D721Med (cell line): Measurements from ENCODE around the gene GYG1.

Experiments
- DNase-seq: peaks from one replicate; pipeline ENCODE4 v3.0.0; 2011; ENCODE audit warnings: low spot score; ENCODE audit not compliant: insufficient read length
- FAIRE-seq: peaks from 2 replicates; lab custom pipeline; 2011; peaks lifted over from hg19 to GRCh38; lab: Jason Lieb, UNC
- TF ChIP-seq, protein P1 (sequence below): IDR thresholded peaks from 2 replicates; pipeline ENCODE4 v1.5.1; 2012; ENCODE audit warnings: mild to moderate bottlenecking, control low read depth; ENCODE audit not compliant: insufficient read depth; ENCODE audit errors: missing control alignments

The GYG1 gene

DNA sequence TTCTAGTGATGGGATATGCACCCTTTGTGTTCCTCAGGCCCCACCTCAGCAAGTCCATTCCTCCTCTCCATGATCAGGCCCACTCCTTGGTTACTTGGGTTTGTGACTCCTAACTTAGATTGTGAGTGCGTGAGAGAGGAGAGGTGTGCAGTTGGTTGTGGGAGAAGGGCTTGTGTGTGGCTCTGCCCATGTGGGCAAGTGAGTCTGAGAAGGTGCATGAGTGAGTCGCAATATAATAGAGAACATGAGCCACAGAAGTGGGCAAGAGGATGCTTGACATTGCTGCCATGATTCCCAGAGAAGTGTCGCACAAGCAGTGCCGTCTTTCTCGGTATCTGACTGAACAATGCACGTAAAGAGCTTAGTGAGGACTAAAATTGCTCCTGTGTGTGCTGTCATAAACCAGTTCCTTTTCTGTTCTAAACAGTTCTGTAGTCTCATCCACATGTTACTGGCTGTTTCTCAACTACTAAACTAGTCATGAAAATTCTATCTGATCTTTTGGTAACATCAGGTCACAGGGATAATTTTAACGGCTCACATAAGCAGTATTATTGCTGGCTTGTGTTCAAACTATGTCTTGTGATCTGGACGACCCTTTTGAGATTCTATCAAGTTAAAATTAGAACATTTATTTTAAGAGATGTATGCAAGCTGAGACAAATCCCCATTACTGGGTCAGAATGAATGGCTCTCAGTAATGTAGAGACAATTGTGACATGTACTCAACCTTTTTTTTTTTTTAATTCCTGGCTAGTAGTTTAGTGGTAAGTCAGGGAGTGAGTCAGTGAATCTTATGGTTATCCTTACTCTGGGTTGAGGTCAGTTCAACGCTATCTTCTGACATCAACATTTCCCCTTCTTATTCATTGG, 25.6 kb downstream of the GYG1 start:
- TF ChIP-seq, protein P1, sequence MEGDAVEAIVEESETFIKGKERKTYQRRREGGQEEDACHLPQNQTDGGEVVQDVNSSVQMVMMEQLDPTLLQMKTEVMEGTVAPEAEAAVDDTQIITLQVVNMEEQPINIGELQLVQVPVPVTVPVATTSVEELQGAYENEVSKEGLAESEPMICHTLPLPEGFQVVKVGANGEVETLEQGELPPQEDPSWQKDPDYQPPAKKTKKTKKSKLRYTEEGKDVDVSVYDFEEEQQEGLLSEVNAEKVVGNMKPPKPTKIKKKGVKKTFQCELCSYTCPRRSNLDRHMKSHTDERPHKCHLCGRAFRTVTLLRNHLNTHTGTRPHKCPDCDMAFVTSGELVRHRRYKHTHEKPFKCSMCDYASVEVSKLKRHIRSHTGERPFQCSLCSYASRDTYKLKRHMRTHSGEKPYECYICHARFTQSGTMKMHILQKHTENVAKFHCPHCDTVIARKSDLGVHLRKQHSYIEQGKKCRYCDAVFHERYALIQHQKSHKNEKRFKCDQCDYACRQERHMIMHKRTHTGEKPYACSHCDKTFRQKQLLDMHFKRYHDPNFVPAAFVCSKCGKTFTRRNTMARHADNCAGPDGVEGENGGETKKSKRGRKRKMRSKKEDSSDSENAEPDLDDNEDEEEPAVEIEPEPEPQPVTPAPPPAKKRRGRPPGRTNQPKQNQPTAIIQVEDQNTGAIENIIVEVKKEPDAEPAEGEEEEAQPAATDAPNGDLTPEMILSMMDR = no peak
- DNase-seq (no peak), FAIRE-seq (no peak)

DNA sequence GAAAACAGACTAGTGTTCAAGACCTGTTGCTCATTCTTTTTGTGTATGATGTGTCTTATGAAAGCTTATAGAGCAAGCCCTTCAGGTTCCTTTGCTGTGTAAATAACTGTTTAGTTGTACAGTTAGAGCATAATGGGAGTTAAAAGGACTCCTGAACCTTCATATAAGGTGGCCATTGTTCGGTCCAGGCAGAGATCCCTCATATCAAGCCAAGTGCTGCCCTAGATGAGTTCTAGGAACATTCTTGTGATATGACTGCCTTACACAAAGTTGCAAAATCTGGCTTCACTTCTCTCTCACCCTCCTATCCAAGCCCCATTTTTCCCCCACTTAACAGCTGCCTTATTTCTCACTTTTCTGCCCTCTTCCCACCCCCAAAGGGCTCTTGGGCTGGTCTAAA, 26.9 kb downstream of the GYG1 start:
- DNase-seq = no peak
- no peak for FAIRE-seq
- TF ChIP-seq, protein P1 = no peak

DNA sequence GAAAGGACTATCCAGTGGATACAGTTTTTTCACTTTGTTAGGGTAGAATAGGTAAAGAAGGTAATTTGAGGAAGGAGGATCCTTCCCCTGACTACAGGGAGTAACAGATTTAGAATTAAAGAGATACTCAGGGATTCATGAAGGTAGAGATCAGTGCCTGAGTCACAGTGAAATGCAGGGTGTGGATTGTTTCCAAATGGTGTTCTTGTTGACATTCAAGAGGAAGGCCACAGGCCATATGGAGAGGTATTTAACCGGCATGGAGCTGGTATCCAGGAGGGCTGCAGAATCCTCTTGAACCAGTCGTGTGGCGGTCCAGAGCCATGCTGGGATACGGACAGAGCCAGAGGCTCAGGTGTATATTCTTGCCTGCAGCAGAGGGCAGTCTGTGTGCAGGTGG, 28.2 kb downstream of the GYG1 start:
- FAIRE-seq (no peak), DNase-seq (no peak)
- TF ChIP-seq, protein P1 = no peak

DNA sequence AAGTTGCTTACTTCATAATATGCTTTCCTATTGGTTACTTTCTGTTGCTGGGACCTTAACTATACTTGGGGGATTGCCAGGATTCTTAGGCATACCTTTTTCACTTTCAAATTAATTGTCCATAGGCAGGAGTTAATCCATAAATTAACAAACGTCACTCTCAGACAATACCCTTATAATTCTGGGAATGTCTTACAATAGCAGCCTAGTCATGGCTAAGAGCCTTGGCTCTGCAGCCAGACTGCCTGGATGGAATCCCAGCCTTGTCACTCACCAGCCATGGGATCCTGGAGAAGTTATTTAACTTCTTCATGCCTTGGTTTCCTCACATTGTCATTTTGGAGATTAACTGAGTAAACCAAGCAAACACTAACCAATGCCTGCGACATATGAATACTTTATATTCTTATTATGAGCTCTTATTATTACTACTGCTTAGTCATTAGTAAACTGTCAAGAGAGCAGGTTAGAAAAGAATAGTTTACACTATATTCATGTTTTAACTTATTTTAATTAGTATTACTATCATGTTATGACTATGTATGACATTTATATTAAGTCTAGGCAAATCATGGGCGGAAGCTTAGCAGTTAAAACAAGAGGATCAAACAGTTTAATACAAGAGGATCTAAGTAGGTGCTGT, 29.0 kb downstream of the GYG1 start:
- TF ChIP-seq, protein P1 = no peak
- no peak for DNase-seq
- no peak for FAIRE-seq

DNA sequence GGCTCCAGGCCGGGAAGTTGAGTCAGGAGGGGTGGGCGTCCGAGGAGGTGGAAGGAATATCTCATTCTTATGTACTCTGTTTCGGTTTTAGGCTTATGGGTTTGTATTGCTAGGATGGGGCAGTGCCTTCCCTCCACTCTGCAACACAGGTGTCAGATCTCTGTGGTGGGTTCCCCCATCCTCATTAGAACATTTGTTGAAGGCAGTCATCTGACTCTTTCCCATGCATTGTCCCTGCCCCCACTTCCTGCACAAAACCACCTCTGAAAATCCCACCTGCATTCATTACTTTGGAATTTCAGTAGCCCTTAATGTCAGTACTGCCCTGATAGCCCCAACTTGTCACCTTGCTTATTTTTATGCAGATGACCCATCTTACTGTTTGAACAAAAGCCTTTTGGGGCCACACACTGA, 29.5 kb downstream of the GYG1 start:
- TF ChIP-seq, protein P1 = no peak
- FAIRE-seq = no peak
- no peak for DNase-seq

DNA sequence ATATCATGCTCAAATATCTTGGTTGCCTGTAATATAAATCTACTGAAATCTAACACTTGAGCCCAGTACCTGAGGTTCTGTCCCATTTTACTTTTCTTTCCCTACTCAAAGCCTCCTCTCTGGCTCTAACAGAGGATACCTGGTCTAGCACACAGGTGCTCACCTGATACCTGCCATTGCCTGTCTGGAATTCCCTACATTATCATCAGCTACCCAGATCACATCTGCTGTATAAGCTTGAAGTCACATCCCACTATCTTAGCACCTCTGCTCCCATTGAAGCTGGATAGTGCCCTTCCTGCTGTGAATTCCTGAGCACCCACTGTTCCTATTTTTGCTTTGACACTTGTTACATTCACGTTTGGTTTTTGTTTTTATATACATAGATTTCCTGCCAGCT, 30.5 kb downstream of the GYG1 start:
- TF ChIP-seq, protein P1 = no peak
- no peak for DNase-seq
- no peak for FAIRE-seq

DNA sequence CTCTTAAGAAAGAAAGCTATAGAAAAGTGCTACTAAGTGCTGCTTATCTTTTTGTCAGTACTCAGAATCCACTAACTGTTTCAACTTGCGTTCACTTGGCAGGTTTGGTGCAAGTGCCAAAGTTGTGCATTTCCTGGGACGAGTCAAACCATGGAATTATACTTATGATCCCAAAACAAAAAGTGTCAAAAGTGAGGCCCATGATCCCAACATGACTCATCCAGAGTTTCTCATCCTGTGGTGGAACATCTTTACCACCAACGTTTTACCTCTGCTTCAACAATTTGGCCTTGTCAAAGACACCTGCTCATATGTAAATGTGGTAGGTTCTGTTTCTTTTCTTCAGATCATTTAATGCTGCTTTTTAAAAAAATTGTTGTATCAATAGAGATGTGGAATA, 32.6 kb downstream of the GYG1 start:
- TF ChIP-seq, protein P1 = no peak
- no peak for DNase-seq
- FAIRE-seq = no peak
